Activated CD4-positive, alpha-beta T cell treated with anti-CD3 and anti-CD28 coated beads for 4 hours (primary cell): ENCODE results near the gene ADGRE1.
A peak's percentile ranks its signal among the peaks of the same experiment; 100 is the strongest.
"Not testable (repeated sequence)": the region's sequence is repeated elsewhere in the genome, so short reads cannot be mapped to it uniquely, and the experiment has no call there.

Experiments used
- DNase-seq, 2 donors: peaks; one replicate each; pipeline ENCODE4 v3.0.0-alpha.2; 2020

Gene ADGRE1, protein sequence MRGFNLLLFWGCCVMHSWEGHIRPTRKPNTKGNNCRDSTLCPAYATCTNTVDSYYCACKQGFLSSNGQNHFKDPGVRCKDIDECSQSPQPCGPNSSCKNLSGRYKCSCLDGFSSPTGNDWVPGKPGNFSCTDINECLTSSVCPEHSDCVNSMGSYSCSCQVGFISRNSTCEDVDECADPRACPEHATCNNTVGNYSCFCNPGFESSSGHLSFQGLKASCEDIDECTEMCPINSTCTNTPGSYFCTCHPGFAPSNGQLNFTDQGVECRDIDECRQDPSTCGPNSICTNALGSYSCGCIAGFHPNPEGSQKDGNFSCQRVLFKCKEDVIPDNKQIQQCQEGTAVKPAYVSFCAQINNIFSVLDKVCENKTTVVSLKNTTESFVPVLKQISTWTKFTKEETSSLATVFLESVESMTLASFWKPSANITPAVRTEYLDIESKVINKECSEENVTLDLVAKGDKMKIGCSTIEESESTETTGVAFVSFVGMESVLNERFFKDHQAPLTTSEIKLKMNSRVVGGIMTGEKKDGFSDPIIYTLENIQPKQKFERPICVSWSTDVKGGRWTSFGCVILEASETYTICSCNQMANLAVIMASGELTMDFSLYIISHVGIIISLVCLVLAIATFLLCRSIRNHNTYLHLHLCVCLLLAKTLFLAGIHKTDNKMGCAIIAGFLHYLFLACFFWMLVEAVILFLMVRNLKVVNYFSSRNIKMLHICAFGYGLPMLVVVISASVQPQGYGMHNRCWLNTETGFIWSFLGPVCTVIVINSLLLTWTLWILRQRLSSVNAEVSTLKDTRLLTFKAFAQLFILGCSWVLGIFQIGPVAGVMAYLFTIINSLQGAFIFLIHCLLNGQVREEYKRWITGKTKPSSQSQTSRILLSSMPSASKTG

GRCh38 chr19:6887316-6887715 lies at the start of gene ADGRE1:
Gene ADGRE1, plus strand, starts transcription at chr19:6887579. Its CDS starts 30 bp downstream, at chr19:6887609.
- DNase-seq, result no peak

GRCh38 chr19:6838062-6838655 lies 49.2 kb upstream of the ADGRE1 start:
- DNase-seq, result no peak

GRCh38 chr19:6842871-6843607 lies 44.3 kb upstream of the ADGRE1 start:
- no peak for DNase-seq

GRCh38 chr19:6847828-6848200 lies 39.6 kb upstream of the ADGRE1 start:
- no peak for DNase-seq

GRCh38 chr19:6848986-6849385 lies 38.4 kb upstream of the ADGRE1 start:
- no peak for DNase-seq

GRCh38 chr19:6849876-6850275 lies 37.5 kb upstream of the ADGRE1 start:
- no peak for DNase-seq

DNA sequence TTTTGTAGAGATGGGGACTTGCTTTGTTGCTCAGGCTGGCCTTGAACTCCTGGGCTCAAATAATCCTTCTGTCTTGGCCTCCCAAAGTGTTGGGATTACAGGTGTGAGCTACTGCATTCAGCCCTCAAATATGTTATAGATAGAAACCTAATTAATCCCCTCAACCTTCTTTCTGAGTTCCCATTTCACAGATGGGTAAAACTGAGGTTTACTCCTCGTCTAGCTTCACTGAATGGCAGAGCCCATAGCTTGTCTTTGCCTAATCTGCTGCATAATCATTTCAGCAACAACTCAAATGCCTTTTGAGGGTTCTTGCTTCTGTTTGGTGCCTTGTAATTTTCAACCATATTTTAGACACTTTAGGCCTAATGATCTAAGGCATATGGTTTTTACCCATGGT lies 36.0 kb upstream of the ADGRE1 start:
- no peak for DNase-seq

DNA sequence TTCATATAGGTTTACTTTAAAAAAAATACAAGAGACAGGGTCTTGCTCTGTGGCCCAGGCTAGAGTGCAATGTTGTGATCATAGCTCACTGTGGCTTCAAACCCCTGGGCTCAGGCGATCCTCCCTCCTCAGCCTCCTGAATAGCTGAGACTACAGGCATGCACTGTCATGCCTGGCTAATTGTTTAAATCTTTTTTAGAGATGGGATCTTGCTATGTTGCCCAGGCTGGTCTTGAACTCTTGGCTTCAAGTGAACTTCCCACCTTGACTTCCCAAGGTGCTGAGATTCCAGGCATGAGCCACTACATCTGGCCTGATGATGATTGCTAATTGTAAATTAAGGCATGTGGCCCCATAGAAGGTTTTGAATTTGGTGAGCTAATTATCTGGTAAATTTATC lies 35.4 kb upstream of the ADGRE1 start:
- DNase-seq, result no peak

- no peak for DNase-seq
Measured at GRCh38 chr19:6853868-6854267, 33.5 kb upstream of the ADGRE1 start.

- no peak for DNase-seq
Measured at GRCh38 chr19:6854758-6855157, 32.6 kb upstream of the ADGRE1 start.

- no peak for DNase-seq
Measured at GRCh38 chr19:6856749-6857372, 30.5 kb upstream of the ADGRE1 start.

DNA sequence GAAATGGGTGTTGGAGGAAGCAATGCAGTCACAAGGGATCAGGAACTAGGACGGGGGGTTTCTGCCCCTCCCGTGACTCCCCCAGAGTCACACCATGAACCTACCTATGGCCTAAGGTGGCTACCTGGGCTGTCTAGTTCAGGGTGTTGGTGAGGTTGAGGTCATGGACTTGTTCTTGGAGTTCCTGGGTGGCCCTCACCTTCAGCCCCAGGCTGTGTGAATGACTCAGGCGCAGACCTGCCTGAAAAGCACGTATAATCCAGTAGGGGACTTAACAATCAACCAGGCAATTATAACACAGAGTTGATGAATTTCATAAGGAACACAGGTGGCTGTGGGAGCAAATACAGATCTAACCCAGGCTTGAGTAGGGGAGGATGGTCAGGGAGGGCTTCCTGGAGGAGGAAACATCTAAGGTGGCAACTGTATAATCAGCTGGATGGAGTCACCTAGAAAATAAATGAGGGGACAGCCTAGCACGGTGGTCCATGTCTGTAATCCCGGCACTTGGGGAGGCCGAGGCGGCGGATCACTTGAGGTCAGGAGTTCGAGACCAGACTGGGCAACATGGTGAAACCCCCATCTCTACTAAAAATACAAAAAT lies 25.6 kb upstream of the ADGRE1 start:
- no peak for DNase-seq

GRCh38 chr19:6862673-6863078 lies 24.7 kb upstream of the ADGRE1 start:
- peak; percentile 88 to 93 for DNase-seq

- no peak for DNase-seq
Measured at GRCh38 chr19:6864325-6864940, 22.9 kb upstream of the ADGRE1 start.

- no peak for DNase-seq
Measured at GRCh38 chr19:6865849-6866248, 21.5 kb upstream of the ADGRE1 start.

DNA sequence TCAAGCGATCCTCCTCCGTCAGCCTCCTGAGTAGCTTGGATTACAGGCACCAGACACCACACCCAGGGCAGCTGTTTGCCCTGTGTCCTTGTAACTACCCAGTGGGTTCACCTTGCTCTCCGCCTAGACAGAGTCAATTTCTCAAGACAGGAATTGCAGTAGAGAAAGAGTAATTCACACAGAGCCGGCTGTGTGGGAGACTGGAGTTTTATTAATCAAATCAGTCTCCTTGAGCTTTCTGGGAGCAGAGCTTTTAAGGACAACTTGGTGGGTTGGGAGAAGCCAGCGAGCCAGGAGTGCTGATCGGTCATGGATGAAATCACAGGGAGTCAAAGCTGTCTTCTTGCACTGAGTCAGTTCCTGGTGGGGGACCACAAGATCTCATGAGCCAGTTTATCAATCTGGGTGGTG lies 20.6 kb upstream of the ADGRE1 start:
- DNase-seq, result no peak

DNA sequence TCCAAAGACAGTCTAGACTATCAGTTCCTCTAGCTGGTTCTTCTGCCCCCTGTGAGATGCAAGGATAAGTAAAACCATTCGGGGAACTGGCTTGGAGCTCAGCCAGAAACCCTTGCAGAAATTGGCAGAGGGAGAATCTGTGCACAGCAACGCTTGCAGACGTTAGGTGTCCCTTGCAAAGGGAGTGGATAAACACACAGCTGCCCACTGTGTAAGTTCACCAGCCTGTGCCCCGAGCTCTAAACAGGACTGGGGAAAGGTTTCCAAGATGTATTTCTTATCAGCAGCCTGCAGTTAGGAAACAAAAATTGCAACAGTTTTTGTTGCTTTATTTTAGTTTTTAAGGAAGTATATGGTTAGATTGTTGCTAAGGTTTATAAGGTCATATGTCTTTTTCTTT lies 19.0 kb upstream of the ADGRE1 start:
- no peak for DNase-seq

DNA sequence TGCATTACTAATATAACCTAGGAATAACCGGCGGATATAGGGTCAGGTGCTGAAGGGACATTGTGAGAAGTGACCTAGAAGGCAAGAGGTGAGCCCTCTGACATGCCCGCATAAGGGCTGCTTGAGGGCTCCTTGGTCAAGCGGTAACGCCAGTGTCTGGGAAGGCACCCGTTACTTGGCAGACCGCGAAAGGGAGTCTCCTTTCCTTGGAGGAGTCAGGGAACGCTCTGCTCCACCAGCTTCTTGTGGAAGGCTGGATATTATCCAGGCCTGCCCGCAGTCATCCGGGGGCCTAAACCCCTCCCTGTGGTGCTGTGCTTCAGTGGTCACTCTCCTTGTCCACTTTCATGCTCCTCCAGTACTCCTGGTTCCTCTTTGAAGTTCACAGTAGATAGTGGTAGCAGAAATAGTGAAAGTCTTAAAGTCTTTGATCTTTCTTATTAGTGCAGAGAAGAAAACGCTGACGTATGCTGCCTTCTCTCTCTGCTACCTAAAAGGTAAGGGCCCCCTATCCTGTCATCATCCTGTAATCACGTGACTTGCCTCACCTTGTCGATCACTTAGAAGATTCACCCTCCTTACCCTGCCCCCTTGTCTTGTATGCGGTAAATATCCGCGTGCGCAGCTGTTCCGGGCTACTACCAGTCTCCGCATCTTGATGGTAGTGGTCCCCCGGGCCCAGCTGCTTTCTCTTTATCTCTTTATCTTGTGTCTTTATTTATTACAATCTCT lies 18.1 kb upstream of the ADGRE1 start:
- not testable (repeated sequence) for DNase-seq

DNA sequence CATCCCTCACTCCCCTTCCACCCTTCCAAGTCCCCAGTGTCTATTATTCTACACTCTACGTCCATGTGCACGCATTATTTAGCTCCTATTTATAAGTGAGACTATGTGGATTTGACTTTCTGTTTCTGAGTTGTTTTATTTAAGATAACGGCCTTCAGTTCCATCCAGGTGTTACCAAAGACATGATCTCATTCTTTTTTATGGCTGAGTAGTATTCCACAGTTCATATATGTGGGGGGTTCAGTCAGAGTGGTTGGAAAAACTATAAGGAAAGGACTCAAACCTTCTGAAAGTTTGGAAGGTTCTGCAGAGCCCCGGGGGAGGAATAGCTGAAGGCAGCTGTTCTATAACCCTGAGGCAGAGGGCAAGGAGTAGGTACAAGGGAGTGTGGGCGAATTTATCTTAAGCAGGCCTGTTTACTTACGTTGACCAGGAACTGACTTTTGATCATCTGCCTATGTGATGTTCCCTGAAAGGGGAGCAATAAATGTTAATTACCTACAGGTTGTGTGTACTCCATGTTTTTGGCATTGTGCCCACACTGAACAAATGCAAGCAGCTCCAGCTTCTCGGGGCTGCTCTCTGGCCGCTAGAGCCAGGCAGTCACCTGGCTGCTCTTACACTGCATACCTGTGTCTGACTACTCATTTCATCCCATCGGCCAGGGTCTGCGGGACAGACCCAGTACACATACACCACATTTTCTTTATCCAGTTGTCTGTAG lies 13.5 kb upstream of the ADGRE1 start:
- no peak for DNase-seq

GRCh38 chr19:6875218-6875617 lies 12.2 kb upstream of the ADGRE1 start:
- DNase-seq, result no peak
